H1 (cell line): ENCODE data around the gene GRID1. TPM values are rescaled to one million over a fixed set of nuclear protein-coding genes. Genes with fewer than 3 reads are reported as not detected.

Experiments used
- ATF3 ChIP-seq: IDR thresholded peaks from 2 replicates; pipeline ENCODE4 v1.6.1; 2011; ENCODE audit warnings: low read depth, mild to moderate bottlenecking, low read length; ENCODE audit not compliant: insufficient read depth
- CHD7 ChIP-seq: fragments of 300-600 bp; sonication (generic); IDR thresholded peaks from 2 replicates; pipeline ENCODE4 v1.7.1; 2012; ENCODE audit warnings: low read length, moderate library complexity, mild to moderate bottlenecking, inconsistent platforms; ENCODE audit not compliant: insufficient replicate concordance
- CTCF ChIP-seq, 3 experiments: IDR thresholded peaks; 1 replicate in 2 of 3; 2 replicates in 1 of 3; pipeline versions ENCODE4 v1.5.1 to v1.6.1; 2011; ENCODE audit warnings: low read length in 3 of 3, mild to moderate bottlenecking in 3 of 3, inconsistent platforms in 2 of 3, low read depth in 1 of 3, moderate library complexity in 1 of 3; ENCODE audit not compliant: insufficient read depth in 1 of 3; ENCODE audit errors: control extremely low read depth in 1 of 3
- JUND ChIP-seq: IDR thresholded peaks from 2 replicates; pipeline ENCODE4 v1.6.1; 2011; ENCODE audit warnings: mild to moderate bottlenecking, improper control_type of control experiment, low read length
- NANOG ChIP-seq: IDR thresholded peaks from 2 replicates; pipeline ENCODE4 v1.6.1; 2011; ENCODE audit warnings: low read length, low read depth, mild to moderate bottlenecking, inconsistent platforms; ENCODE audit not compliant: insufficient read depth, poor library complexity, severe bottlenecking
- SP2 ChIP-seq: IDR thresholded peaks from 2 replicates; pipeline ENCODE4 v1.6.1; 2012; ENCODE audit warnings: mild to moderate bottlenecking, low read length, inconsistent platforms
- TEAD4 ChIP-seq: IDR thresholded peaks from 2 replicates; pipeline ENCODE4 v1.6.1; 2012; ENCODE audit warnings: low read depth, low read length, inconsistent platforms, mixed read lengths
- polyA plus RNA-seq, 7 experiments: library from polyadenylated mRNA; depleted of rRNA in 3 of 7; stranded (reverse) in 5 of 7; unstranded in 2 of 7; fragments of >200 nt in 5 of 7; fragments of 200-250 nt in 2 of 7; gene quantifications; 1 replicate in 5 of 7; 2 replicates in 1 of 7; 4 replicates in 1 of 7; pipeline versions ENCODE4 v1.2.1 to v1.2.3, GENCODE V29; 2011 to 2013; ENCODE audit warnings: missing spikeins in 2 of 7, mixed read lengths in 2 of 7
- total RNA-seq: library from RNA; stranded (reverse); fragmentation: NEBNext Ultra II Directional; extraction: Animal tissue kit (Norgen Biotek cat#: 25700); gene quantifications from 2 replicates; pipeline ENCODE4 v1.2.1, GENCODE V29; 2021

The GRID1 gene
- total and polyA plus RNA-seq, 2 of the 8 experiments (the other 6 are each of a cell fraction or from before 2014, with no cell fraction given), result 0.22 to 0.30 TPM

- TF ChIP-seq CHD7 (no peak), JUND (no peak), ATF3 (no peak), TEAD4 (no peak), NANOG (no peak), SP2 (no peak), CTCF (IDR thresholded peaks at IDR 0.05; ENCODE audit: control extremely low read depth in 1 of 3, insufficient read depth in 1 of 3, low read depth in 1 of 3, low read length in 3 of 3) (no peak)
Observed at GRCh38 chr10:86190291-86190690, 176.3 kb downstream of the GRID1 start (continued).
